Neural cell (in vitro differentiated cells): ENCODE results near the gene BCAR3. TPM values are rescaled to one million over a fixed set of nuclear protein-coding genes. Genes with fewer than 3 reads are reported as not detected.

Source experiments
- H2AFZ ChIP-seq: fragments of 200-600, 300-800 bp; sonication (generic), shearing (Covaris generic); 2 replicates; pipeline ENCODE4 v1.6.0; 2014; ENCODE audit warnings: low read depth, mild to moderate bottlenecking, antibody characterized with exemption, low read length, moderate library complexity
- H3F3A ChIP-seq: fragments of 200-600 bp; shearing (Covaris generic); 2 replicates; pipeline ENCODE4 v1.6.1; 2016; ENCODE audit warnings: mild to moderate bottlenecking, moderate library complexity, mixed read lengths, antibody characterized with exemption, low read length; ENCODE audit not compliant: insufficient read depth, poor library complexity, severe bottlenecking
- H3K27ac ChIP-seq: fragments of 200-600, 300-800 bp; sonication (generic), shearing (Covaris generic); 2 replicates; pipeline ENCODE4 v1.5.1; 2014; ENCODE audit warnings: mild to moderate bottlenecking, low read length, moderate library complexity
- H3K27me3 ChIP-seq: fragments of 300-800, 200-600 bp; sonication (generic), shearing (Covaris generic); 2 replicates; pipeline ENCODE4 v1.6.0; 2014; ENCODE audit warnings: mild to moderate bottlenecking, low read depth, low read length, moderate library complexity; ENCODE audit not compliant: insufficient read depth
- H3K36me3 ChIP-seq: fragments of 300-800, 200-600 bp; sonication (generic), shearing (Covaris generic); 2 replicates; pipeline ENCODE4 v1.5.1; 2014; ENCODE audit warnings: mild to moderate bottlenecking, antibody characterized with exemption, low read length, moderate library complexity; ENCODE audit not compliant: insufficient read depth
- H3K4me2 ChIP-seq: fragments of 300-800, 200-600 bp; sonication (generic), shearing (Covaris generic); 2 replicates; pipeline ENCODE4 v1.6.0; 2014; ENCODE audit warnings: mild to moderate bottlenecking, low read length
- H3K4me3 ChIP-seq: fragments of 300-800, 200-600 bp; sonication (generic), shearing (Covaris generic); 2 replicates; pipeline ENCODE4 v1.5.1; 2014; ENCODE audit warnings: mild to moderate bottlenecking, low read length, moderate library complexity
- H3K79me2 ChIP-seq: fragments of 200-600 bp; shearing (Covaris generic); replicated peaks from 2 replicates; pipeline ENCODE4 v1.6.0; 2014; ENCODE audit warnings: mild to moderate bottlenecking, low read length, moderate library complexity; ENCODE audit not compliant: insufficient read depth
- H3K9ac ChIP-seq: fragments of 300-800, 200-600 bp; sonication (generic), shearing (Covaris generic); 2 replicates; pipeline ENCODE4 v1.6.1; 2016; ENCODE audit warnings: mild to moderate bottlenecking, low read length, mixed read lengths
- H3K9me2 ChIP-seq: fragments of 200-600 bp; shearing (Covaris generic); 2 replicates; pipeline ENCODE4 v1.6.1; 2016; ENCODE audit warnings: mild to moderate bottlenecking, low read length, mixed read lengths; ENCODE audit not compliant: insufficient read depth
- H3K9me3 ChIP-seq: fragments of 200-600, 300-800 bp; sonication (generic), shearing (Covaris generic); 2 replicates; pipeline ENCODE4 v1.6.1; 2016; ENCODE audit warnings: mild to moderate bottlenecking, mixed run types, low read length, moderate library complexity, mixed read lengths
- H4K20me1 ChIP-seq: fragments of 200-600 bp; shearing (Covaris generic); 2 replicates; pipeline ENCODE4 v1.6.1; 2016; ENCODE audit warnings: mild to moderate bottlenecking, mixed run types; ENCODE audit not compliant: insufficient read depth
- EP300 ChIP-seq: fragments of 450-650 bp; conservative IDR thresholded peaks from 2 replicates; pipeline ENCODE4 v1.6.1; 2014; ENCODE audit warnings: antibody characterized with exemption, mild to moderate bottlenecking, moderate library complexity; ENCODE audit not compliant: poor library complexity, severe bottlenecking
- EZH2 ChIP-seq: fragments of 200-600, 300-800 bp; shearing (Covaris generic), sonication (generic); IDR thresholded peaks from 2 replicates; pipeline ENCODE4 v1.6.1; 2014; ENCODE audit warnings: antibody characterized with exemption, low read length, borderline replicate concordance, mild to moderate bottlenecking; ENCODE audit not compliant: insufficient read depth, poor library complexity, severe bottlenecking
- MXI1 ChIP-seq: fragments of 450-650 bp; conservative IDR thresholded peaks from 2 replicates; pipeline ENCODE4 v1.6.1; 2014; ENCODE audit warnings: antibody characterized with exemption, mild to moderate bottlenecking; ENCODE audit not compliant: poor library complexity, severe bottlenecking
- POLR2AphosphoS5 ChIP-seq: IDR thresholded peaks from 2 replicates; pipeline ENCODE4 v1.6.1; 2012
- RAD21 ChIP-seq: fragments of 450-650 bp; conservative IDR thresholded peaks from 2 replicates; pipeline ENCODE4 v1.6.1; 2014; ENCODE audit warnings: antibody characterized with exemption, mild to moderate bottlenecking, moderate library complexity
- SMC3 ChIP-seq: fragments of 450-650 bp; conservative IDR thresholded peaks from 2 replicates; pipeline ENCODE4 v1.6.1; 2014; ENCODE audit warnings: antibody characterized with exemption, mild to moderate bottlenecking, moderate library complexity; ENCODE audit not compliant: poor library complexity
- TAF1 ChIP-seq: IDR thresholded peaks from 2 replicates; pipeline ENCODE4 v1.6.1; 2012; ENCODE audit warnings: low read depth
- polyA plus RNA-seq: library from polyadenylated mRNA; depleted of rRNA; stranded (reverse); fragments of >200 nt; gene quantifications from 2 replicates; pipeline ENCODE4 v1.2.3, GENCODE V29; 2014
- TF ChIP-seq, protein P1 (sequence below): fragments of 450-650 bp; IDR thresholded peaks from 2 replicates; pipeline ENCODE4 v1.5.1; 2014; ENCODE audit warnings: antibody characterized with exemption, mild to moderate bottlenecking, moderate library complexity; ENCODE audit not compliant: poor library complexity, severe bottlenecking
- TF ChIP-seq, protein P2 (sequence below): IDR thresholded peaks from 2 replicates; pipeline ENCODE4 v1.6.1; 2012; ENCODE audit warnings: borderline replicate concordance

BCAR3 gene
- polyA plus RNA-seq, 1 donor from 2014 or later = 2.5 TPM

DNA sequence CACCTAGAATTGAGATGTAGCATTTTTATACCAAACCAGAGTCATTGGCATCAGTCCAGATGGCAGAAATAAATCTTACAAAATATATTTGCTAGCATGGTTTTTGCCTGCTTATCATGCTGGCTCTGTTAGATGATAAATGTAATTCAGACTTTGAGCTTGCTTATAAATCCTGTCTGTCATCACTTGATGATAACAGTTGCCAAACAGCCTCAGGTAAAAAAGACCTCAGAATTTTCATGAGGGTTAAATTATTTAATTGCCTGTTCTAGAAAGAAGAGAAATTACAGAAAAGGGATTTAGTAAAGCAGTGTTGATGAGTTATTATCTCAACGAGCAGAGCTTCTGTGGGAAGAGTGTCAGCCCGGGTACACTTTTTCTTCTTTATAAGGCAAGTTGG lies 150.4 kb downstream of the BCAR3 start:
- Histone ChIP-seq H3K27me3 (no peaks in the 10 kb centered on the region), H3F3A (no peaks in the 10 kb centered on the region), H3K4me3 (no peak overlapping the region), H4K20me1 (no peaks in the 10 kb centered on the region), H3K9ac (no peak overlapping the region), H3K9me3 (no peaks in the 10 kb centered on the region), H3K27ac (no peak overlapping the region), H3K79me2 (peaks cover 15% of the 10 kb centered on the region), H3K9me2 (no peaks in the 10 kb centered on the region), H3K36me3 (peaks cover 22% of the 10 kb centered on the region), H3K4me2 (no peak overlapping the region), H2AFZ (no peak overlapping the region)
- TF ChIP-seq TAF1 (no peak), POLR2AphosphoS5 (no peak), EZH2 (no peak)

DNA sequence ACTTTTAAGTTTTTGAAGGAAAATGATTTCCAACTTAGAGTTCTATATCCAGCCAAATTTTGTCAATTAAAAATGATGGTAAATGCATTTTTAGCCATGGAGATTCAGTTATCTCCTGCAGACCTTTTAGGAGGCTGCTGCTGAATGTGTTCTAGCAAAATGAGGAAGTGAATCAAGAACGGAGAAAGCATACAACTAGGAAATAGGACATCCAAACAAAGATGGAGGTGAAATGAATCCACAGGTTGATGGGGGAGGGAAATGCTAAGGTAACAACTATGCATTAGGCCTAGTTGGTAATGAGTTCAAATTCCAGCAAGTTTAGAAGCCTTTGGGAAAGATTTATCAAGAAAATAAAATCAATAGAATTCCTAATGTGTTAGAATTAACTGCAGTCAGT lies 153.2 kb downstream of the BCAR3 start:
- no peaks in the 10 kb centered on the region for H4K20me1 ChIP-seq
- H3K27ac ChIP-seq = no peak overlapping the region
- TF ChIP-seq EZH2 (no peak), MXI1 (no peak), EP300 (no peak), POLR2AphosphoS5 (no peak)
- TF ChIP-seq, protein P1, sequence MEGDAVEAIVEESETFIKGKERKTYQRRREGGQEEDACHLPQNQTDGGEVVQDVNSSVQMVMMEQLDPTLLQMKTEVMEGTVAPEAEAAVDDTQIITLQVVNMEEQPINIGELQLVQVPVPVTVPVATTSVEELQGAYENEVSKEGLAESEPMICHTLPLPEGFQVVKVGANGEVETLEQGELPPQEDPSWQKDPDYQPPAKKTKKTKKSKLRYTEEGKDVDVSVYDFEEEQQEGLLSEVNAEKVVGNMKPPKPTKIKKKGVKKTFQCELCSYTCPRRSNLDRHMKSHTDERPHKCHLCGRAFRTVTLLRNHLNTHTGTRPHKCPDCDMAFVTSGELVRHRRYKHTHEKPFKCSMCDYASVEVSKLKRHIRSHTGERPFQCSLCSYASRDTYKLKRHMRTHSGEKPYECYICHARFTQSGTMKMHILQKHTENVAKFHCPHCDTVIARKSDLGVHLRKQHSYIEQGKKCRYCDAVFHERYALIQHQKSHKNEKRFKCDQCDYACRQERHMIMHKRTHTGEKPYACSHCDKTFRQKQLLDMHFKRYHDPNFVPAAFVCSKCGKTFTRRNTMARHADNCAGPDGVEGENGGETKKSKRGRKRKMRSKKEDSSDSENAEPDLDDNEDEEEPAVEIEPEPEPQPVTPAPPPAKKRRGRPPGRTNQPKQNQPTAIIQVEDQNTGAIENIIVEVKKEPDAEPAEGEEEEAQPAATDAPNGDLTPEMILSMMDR = no peak

DNA sequence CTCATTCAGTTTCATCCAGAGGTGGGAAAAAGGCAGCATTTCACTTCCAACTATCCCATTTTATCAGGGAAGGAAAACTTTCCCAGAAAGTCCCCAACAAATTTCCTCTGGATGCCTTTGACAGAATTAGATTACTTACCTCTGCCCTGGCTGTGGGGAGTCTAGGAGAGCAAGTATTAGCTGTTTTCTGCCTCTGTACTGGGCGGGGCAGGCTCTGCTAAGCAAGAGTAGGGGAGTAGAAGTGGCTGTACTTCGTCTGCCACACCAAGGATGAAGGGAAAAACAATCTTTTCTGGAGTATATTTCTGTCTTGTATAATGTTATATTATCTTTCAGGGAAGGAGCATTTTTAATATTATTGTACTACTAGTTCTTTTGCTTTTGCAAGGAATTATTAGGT lies 155.2 kb downstream of the BCAR3 start:
- H3K9me2 ChIP-seq = no peaks in the 10 kb centered on the region
- TF ChIP-seq EZH2 = no peak
- H2AFZ ChIP-seq = no peak overlapping the region
- H3K4me3 ChIP-seq = no peak overlapping the region
- H3K27me3 ChIP-seq = no peaks in the 10 kb centered on the region
- no peaks in the 10 kb centered on the region for H3K9me3 ChIP-seq
- no peak overlapping the region for H3K4me2 ChIP-seq
- no peak overlapping the region for H3K9ac ChIP-seq
- H4K20me1 ChIP-seq = peaks cover 7% of the 10 kb centered on the region
- no peak overlapping the region for H3K27ac ChIP-seq
- peaks cover 9% of the 10 kb centered on the region for H3K36me3 ChIP-seq
- H3K79me2 ChIP-seq = peaks cover 28% of the 10 kb centered on the region
- H3F3A ChIP-seq = no peaks in the 10 kb centered on the region

More for the DNA sequence above, 153.2 kb downstream of the BCAR3 start:
- H3K27me3 ChIP-seq = no peaks in the 10 kb centered on the region
- H3K9me2 ChIP-seq = no peaks in the 10 kb centered on the region
- H3K9me3 ChIP-seq = no peaks in the 10 kb centered on the region
- H3K79me2 ChIP-seq = peaks cover 15% of the 10 kb centered on the region
- no peak overlapping the region for H3K9ac ChIP-seq
- H3K36me3 ChIP-seq = peaks cover 17% of the 10 kb centered on the region
- H2AFZ ChIP-seq = no peak overlapping the region
- no peak overlapping the region for H3K4me2 ChIP-seq
- no peaks in the 10 kb centered on the region for H3F3A ChIP-seq
- H3K4me3 ChIP-seq = no peak overlapping the region

DNA sequence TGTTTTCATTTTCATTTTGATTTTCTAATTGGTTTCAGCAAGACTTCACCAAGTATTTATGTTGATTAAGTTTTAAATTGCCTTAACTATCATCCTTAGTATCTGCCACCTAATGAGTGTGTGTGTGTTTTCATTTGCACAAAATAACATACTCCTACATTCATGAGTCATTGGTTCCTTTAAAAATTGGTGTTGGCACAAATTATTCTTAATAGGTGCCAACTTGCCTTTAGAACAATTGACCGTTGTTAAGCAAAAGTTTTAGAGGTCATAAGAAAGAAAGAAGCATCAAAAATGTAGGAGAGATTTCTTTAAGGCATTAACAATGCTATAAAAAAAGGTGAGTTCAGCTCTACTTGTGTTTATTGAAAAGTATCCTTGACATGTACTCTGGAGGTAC lies 156.2 kb downstream of the BCAR3 start:
- H3K36me3 ChIP-seq = peaks cover 9% of the 10 kb centered on the region
- H3K27me3 ChIP-seq = no peaks in the 10 kb centered on the region
- peaks cover 34% of the 10 kb centered on the region for H3K79me2 ChIP-seq
- H2AFZ ChIP-seq = no peak overlapping the region
- no peak overlapping the region for H3K27ac ChIP-seq
- H3K9me2 ChIP-seq = no peaks in the 10 kb centered on the region
- no peaks in the 10 kb centered on the region for H3F3A ChIP-seq
- no peak overlapping the region for H3K4me3 ChIP-seq
- no peak overlapping the region for H3K4me2 ChIP-seq
- peaks cover 7% of the 10 kb centered on the region for H4K20me1 ChIP-seq
- H3K9me3 ChIP-seq = no peaks in the 10 kb centered on the region
- TF ChIP-seq MXI1 (no peak), POLR2AphosphoS5 (no peak), SMC3 (no peak), EP300 (no peak), RAD21 (no peak), TAF1 (no peak), EZH2 (no peak)
- TF ChIP-seq, protein P2, sequence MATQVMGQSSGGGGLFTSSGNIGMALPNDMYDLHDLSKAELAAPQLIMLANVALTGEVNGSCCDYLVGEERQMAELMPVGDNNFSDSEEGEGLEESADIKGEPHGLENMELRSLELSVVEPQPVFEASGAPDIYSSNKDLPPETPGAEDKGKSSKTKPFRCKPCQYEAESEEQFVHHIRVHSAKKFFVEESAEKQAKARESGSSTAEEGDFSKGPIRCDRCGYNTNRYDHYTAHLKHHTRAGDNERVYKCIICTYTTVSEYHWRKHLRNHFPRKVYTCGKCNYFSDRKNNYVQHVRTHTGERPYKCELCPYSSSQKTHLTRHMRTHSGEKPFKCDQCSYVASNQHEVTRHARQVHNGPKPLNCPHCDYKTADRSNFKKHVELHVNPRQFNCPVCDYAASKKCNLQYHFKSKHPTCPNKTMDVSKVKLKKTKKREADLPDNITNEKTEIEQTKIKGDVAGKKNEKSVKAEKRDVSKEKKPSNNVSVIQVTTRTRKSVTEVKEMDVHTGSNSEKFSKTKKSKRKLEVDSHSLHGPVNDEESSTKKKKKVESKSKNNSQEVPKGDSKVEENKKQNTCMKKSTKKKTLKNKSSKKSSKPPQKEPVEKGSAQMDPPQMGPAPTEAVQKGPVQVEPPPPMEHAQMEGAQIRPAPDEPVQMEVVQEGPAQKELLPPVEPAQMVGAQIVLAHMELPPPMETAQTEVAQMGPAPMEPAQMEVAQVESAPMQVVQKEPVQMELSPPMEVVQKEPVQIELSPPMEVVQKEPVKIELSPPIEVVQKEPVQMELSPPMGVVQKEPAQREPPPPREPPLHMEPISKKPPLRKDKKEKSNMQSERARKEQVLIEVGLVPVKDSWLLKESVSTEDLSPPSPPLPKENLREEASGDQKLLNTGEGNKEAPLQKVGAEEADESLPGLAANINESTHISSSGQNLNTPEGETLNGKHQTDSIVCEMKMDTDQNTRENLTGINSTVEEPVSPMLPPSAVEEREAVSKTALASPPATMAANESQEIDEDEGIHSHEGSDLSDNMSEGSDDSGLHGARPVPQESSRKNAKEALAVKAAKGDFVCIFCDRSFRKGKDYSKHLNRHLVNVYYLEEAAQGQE = no peak
- TF ChIP-seq, protein P1 = no peak
- no peak overlapping the region for H3K9ac ChIP-seq
